ENCODE measurements around the gene SLC23A3.

Gene SLC23A3

GRCh38 chr2:219112651-219113338, 57.0 kb downstream of the SLC23A3 start:
- no peak for TF ChIP-seq CTCF (IDR thresholded peaks at IDR 0.05; ENCODE audit: extremely low read depth, insufficient read depth, missing control alignments)
- in situ Hi-C loops (cut with MboI; ENCODE audit: low pct_unique_long_range_greater_than_20kb, low sequenced_read_pairs, unreplicated experiment) = loop anchor here (10.0 kb wide), 1 partner anchor 48 kb away; the partner anchor contains the start of gene IHH
- no peak for DNase-seq (ENCODE audit: low spot score)

GRCh38 chr2:219112062-219112406, 57.8 kb downstream of the SLC23A3 start:
- TF ChIP-seq CTCF (IDR thresholded peaks at IDR 0.05; ENCODE audit: extremely low read depth, insufficient read depth, missing control alignments) = no peak
- DNase-seq (ENCODE audit: low spot score) = no peak
- in situ Hi-C loops (cut with MboI; ENCODE audit: low pct_unique_long_range_greater_than_20kb, low sequenced_read_pairs, unreplicated experiment) = loop anchor here (10.0 kb wide), 1 partner anchor 47 kb away; the partner anchor contains the start of gene IHH

All from GM13977 (cell line).